GM23338 (cell line): Measurements from ENCODE around the gene ZAP70. TPM values are rescaled to one million over a fixed set of nuclear protein-coding genes. Genes with fewer than 3 reads are reported as not detected.

Experiments
- ATAC-seq: fragments of 200-7000 bp; cut with Tn5 transposase; 3 replicates; pipeline ENCODE4 v1.9.1; 2020
- DNase-seq: peaks from one replicate; pipeline ENCODE4 v3.0.0-alpha.2; 2015; ENCODE audit warnings: low spot score
- H2AFZ ChIP-seq: fragments of 200-600 bp; sonication (generic); 2 replicates; pipeline ENCODE4 v1.8.0; 2016; ENCODE audit warnings: antibody characterized with exemption, mild to moderate bottlenecking, moderate library complexity
- H3F3A ChIP-seq: fragments of 200-600 bp; sonication (generic); replicated peaks from 2 replicates; pipeline ENCODE4 v1.8.0; 2017; ENCODE audit warnings: antibody characterized with exemption, mixed run types, low read depth
- H3K27ac ChIP-seq: fragments of 200-600 bp; sonication (generic); 2 replicates; pipeline ENCODE4 v1.6.1; 2016; ENCODE audit warnings: low read depth
- H3K27me3 ChIP-seq: fragments of 200-600 bp; sonication (generic); 2 replicates; pipeline ENCODE4 v1.8.0; 2016; ENCODE audit warnings: mild to moderate bottlenecking, mixed run types, moderate library complexity; ENCODE audit not compliant: insufficient read depth
- H3K36me3 ChIP-seq: fragments of 200-600 bp; sonication (generic); 2 replicates; pipeline ENCODE4 v1.8.0; 2016; ENCODE audit warnings: mild to moderate bottlenecking; ENCODE audit not compliant: insufficient read depth
- H3K4me1 ChIP-seq: fragments of 200-600 bp; sonication (generic); 2 replicates; pipeline ENCODE4 v1.8.0; 2016; ENCODE audit warnings: mild to moderate bottlenecking, moderate library complexity; ENCODE audit not compliant: insufficient read depth
- H3K4me2 ChIP-seq: fragments of 200-600 bp; sonication (generic); 2 replicates; pipeline ENCODE4 v1.7.1; 2017; ENCODE audit warnings: mixed run types
- H3K4me3 ChIP-seq: fragments of 200-600 bp; sonication (generic); 2 replicates; pipeline ENCODE4 v1.6.1; 2016; ENCODE audit warnings: mixed run types
- H3K79me2 ChIP-seq: fragments of 200-600 bp; sonication (generic); replicated peaks from 2 replicates; pipeline ENCODE4 v1.8.0; 2017; ENCODE audit warnings: mild to moderate bottlenecking; ENCODE audit not compliant: insufficient read depth
- H3K9me2 ChIP-seq: fragments of 200-600 bp; sonication (generic); 2 replicates; pipeline ENCODE4 v1.8.0; 2017; ENCODE audit not compliant: insufficient read depth
- H4K20me1 ChIP-seq: fragments of 200-600 bp; sonication (generic); replicated peaks from 2 replicates; pipeline ENCODE4 v1.8.0; 2017; ENCODE audit warnings: mild to moderate bottlenecking; ENCODE audit not compliant: insufficient read depth
- H3K27ac Mint-ChIP-seq: 2 replicates; pipeline ENCODE4 v1.8.0; 2020; ENCODE audit warnings: inconsistent platforms, mild to moderate bottlenecking, moderate library complexity, mixed read lengths
- H3K27me3 Mint-ChIP-seq: 3 replicates; pipeline ENCODE4 v1.8.0; 2022; ENCODE audit warnings: low read depth, mild to moderate bottlenecking, moderate library complexity, mixed read lengths, inconsistent platforms; ENCODE audit not compliant: insufficient read depth, poor library complexity
- H3K36me3 Mint-ChIP-seq: 3 replicates; pipeline ENCODE4 v1.8.0; 2021; ENCODE audit warnings: low read depth, mild to moderate bottlenecking, inconsistent platforms, moderate library complexity, mixed read lengths
- H3K4me1 Mint-ChIP-seq: 3 replicates; pipeline ENCODE4 v1.8.0; 2020; ENCODE audit warnings: mild to moderate bottlenecking, inconsistent platforms, mixed read lengths
- H3K4me3 Mint-ChIP-seq: 3 replicates; pipeline ENCODE4 v1.8.0; 2021; ENCODE audit warnings: moderate library complexity, mild to moderate bottlenecking, inconsistent platforms, mixed read lengths
- H3K9me3 Mint-ChIP-seq: 3 replicates; pipeline ENCODE4 v1.8.0; 2020; ENCODE audit warnings: moderate library complexity, mild to moderate bottlenecking, inconsistent platforms, mixed read lengths
- CREB1 ChIP-seq: fragments of 250-450 bp; sonication (Bioruptor Pico); IDR thresholded peaks from 2 replicates; pipeline ENCODE4 v1.5.0; 2020; ENCODE audit warnings: low read depth, mild to moderate bottlenecking, moderate library complexity
- EZH2 ChIP-seq: fragments of 200-600 bp; sonication (generic); IDR thresholded peaks from one replicate; pipeline ENCODE4 v1.8.0; 2017; ENCODE audit warnings: antibody characterized with exemption, mild to moderate bottlenecking, low read depth; ENCODE audit not compliant: unreplicated experiment
- EZH2phosphoT487 ChIP-seq: fragments of 200-600 bp; sonication (generic); IDR thresholded peaks from one replicate; pipeline ENCODE4 v1.8.1; 2018; ENCODE audit warnings: antibody characterized with exemption; ENCODE audit not compliant: unreplicated experiment
- NANOG ChIP-seq: IDR thresholded peaks from 2 replicates; pipeline ENCODE4 v1.6.1; 2016; ENCODE audit warnings: antibody characterized with exemption, borderline replicate concordance
- ZNF114 ChIP-seq: fragments of 250-450 bp; sonication (Bioruptor Pico); IDR thresholded peaks from 2 replicates; pipeline ENCODE4 v1.5.0; 2020; ENCODE audit warnings: mild to moderate bottlenecking, moderate library complexity
- ZNF462 ChIP-seq: fragments of 250-450 bp; sonication (Bioruptor Pico); IDR thresholded peaks from 2 replicates; pipeline ENCODE4 v1.5.0; 2020; ENCODE audit warnings: mild to moderate bottlenecking, moderate library complexity
- polyA plus RNA-seq: library from polyadenylated mRNA; unstranded; fragments of >200 nt; fragmentation: Nextera tagmentation; extraction: Ambion mirVana; gene quantifications from 2 replicates; pipeline ENCODE4 v1.2.1, GENCODE V29; 2016
- small RNA-seq: library from RNA; depleted of rRNA; stranded (forward); fragments of <200 nt; gene quantifications from one replicate; pipeline ENCODE3, GENCODE V24; 2014; ENCODE audit warnings: low replicate concordance
- total RNA-seq: library from RNA; depleted of rRNA; stranded (reverse); fragments of >200 nt; shearing (Covaris generic); gene quantifications from 2 replicates; pipeline ENCODE4 v1.2.3, GENCODE V29; 2014; rRNA removed

The ZAP70 gene
- total and polyA plus RNA-seq, 2 experiments from 2014 or later = 0.42 TPM; not detected in 1

GRCh38 chr2:97785818-97786217 lies 72.4 kb downstream of the ZAP70 start (continued):
- TF ChIP-seq ZNF462 (CRISPR knock-in tag) = no peak
- TF ChIP-seq CREB1 (CRISPR knock-in tag) = no peak
- no peak for TF ChIP-seq EZH2phosphoT487
- TF ChIP-seq EZH2 = no peak
- TF ChIP-seq ZNF114 (CRISPR knock-in tag) = no peak

- Histone ChIP-seq H4K20me1 (peaks cover 6% of the 10 kb centered on the region; the same call in 1 of the 2 replicates), H3K27me3 (no peaks in the 10 kb centered on the region), H3K4me3 (no peak overlapping the region), H3K4me2 (no peak overlapping the region), H3K36me3 (no peaks in the 10 kb centered on the region), H3K27ac (no peak overlapping the region), H3K4me1 (no peaks in the 10 kb centered on the region), H3K79me2 (no peaks in the 10 kb centered on the region), H3K9me2 (no peaks in the 10 kb centered on the region), H2AFZ (no peak overlapping the region), H3F3A (no peaks in the 10 kb centered on the region)
- no peak for DNase-seq
- H3K4me1 Mint-ChIP-seq = no peaks in the 10 kb centered on the region
- TF ChIP-seq NANOG = no peak
- H3K27ac Mint-ChIP-seq = no peak overlapping the region
- H3K36me3 Mint-ChIP-seq = peaks cover 7% of the 10 kb centered on the region; the same call in 2 of the 3 replicates
- no peak for ATAC-seq
- peaks cover 3% of the 10 kb centered on the region for H3K27me3 Mint-ChIP-seq
- H3K9me3 Mint-ChIP-seq = no peaks in the 10 kb centered on the region
- H3K4me3 Mint-ChIP-seq = no peak overlapping the region
These were observed 75.7 kb downstream of the ZAP70 start for GRCh38 chr2:97788986-97789644.

Small RNAs within 50 kb of the gene (small RNA-seq; reads per million reads assigned to genes)
- 0.37 reads per million, percentile 22 among the genes with 10 or more reads in this experiment for gene RNU4-8P

Other genes starting within 250 kb of the ZAP70 start
- gene ANKRD36B, start 123.7 kb upstream of the ZAP70 start, total RNA-seq = 13.9 and 15.7 TPM in 2 replicates
- 9.4 and 14.5 TPM in 2 replicates for gene ANKRD36B, start 123.7 kb upstream of the ZAP70 start, polyA plus RNA-seq
- gene COX5B, start 67.5 kb upstream of the ZAP70 start, total RNA-seq = 260 and 305 TPM in 2 replicates
- gene COX5B, start 67.5 kb upstream of the ZAP70 start, polyA plus RNA-seq = 666 and 733 TPM in 2 replicates
- gene ACTR1B, start 49.5 kb upstream of the ZAP70 start, total RNA-seq = 41.5 and 42.5 TPM in 2 replicates
- 27.2 and 27.4 TPM in 2 replicates for gene ACTR1B, start 49.5 kb upstream of the ZAP70 start, polyA plus RNA-seq
- gene C2orf92, start 43.9 kb upstream of the ZAP70 start, total RNA-seq = 2.6 and 2.9 TPM in 2 replicates
- gene C2orf92, start 43.9 kb upstream of the ZAP70 start, polyA plus RNA-seq = 1.7 and 2.6 TPM in 2 replicates